ENCODE measurements around the gene ARHGAP19. TPM values are rescaled to one million over a fixed set of nuclear protein-coding genes. Genes with fewer than 3 reads are reported as not detected.
A peak's percentile ranks its signal among the peaks of the same experiment; 100 is the strongest.

Gene ARHGAP19
- total and polyA plus RNA-seq, 7 donors = 3.0 to 9.1 (median 6.0) TPM

DNA sequence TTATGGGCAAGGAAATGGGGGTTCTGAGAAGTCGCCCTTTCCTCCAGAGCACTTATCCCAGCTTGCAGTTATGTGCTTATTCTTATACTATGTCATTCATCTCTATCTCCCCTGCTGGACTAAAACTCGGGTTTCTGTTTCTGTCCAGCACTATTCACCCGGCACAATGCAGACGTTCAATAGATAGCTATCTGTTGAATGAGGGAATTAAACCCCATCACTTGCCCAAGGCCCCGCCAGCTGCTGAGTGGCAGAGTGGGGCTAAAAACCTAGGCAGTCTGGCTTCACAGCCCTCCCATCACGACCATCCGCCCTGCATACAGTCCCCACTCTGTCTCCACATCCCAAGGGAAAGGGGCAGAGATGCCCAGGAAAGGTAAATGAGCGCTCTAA, 112.1 kb downstream of the ARHGAP19 start:
- H3K27me3 ChIP-seq = peaks cover 8 to 53% (median 19%) of the 10 kb centered on the region in 3 donors
- no peak overlapping the region for H3K27ac ChIP-seq
- peaks cover 0 to 11% (median 5%) of the 10 kb centered on the region in 4 donors for H3K4me1 ChIP-seq
- TF ChIP-seq, protein P1, sequence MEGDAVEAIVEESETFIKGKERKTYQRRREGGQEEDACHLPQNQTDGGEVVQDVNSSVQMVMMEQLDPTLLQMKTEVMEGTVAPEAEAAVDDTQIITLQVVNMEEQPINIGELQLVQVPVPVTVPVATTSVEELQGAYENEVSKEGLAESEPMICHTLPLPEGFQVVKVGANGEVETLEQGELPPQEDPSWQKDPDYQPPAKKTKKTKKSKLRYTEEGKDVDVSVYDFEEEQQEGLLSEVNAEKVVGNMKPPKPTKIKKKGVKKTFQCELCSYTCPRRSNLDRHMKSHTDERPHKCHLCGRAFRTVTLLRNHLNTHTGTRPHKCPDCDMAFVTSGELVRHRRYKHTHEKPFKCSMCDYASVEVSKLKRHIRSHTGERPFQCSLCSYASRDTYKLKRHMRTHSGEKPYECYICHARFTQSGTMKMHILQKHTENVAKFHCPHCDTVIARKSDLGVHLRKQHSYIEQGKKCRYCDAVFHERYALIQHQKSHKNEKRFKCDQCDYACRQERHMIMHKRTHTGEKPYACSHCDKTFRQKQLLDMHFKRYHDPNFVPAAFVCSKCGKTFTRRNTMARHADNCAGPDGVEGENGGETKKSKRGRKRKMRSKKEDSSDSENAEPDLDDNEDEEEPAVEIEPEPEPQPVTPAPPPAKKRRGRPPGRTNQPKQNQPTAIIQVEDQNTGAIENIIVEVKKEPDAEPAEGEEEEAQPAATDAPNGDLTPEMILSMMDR (IDR thresholded peaks at IDR 0.05) = no peak
- TF ChIP-seq POLR2A (IDR thresholded peaks at IDR 0.05) = no peak
- TF ChIP-seq EP300 (IDR thresholded peaks at IDR 0.05) = no peak
- no peak for TF ChIP-seq POLR2AphosphoS5 (IDR thresholded peaks at IDR 0.05)
- no peak for DNase-seq
- intact Hi-C loops (cut with DNase I) = no loop called here
- no peak overlapping the region for H3K4me3 ChIP-seq
- H3K9me3 ChIP-seq = no peaks in the 10 kb centered on the region
- WGBS, 2 donors = 71 to 74% methylated on average over 8 of the region's 8 CpGs
- no peaks in the 10 kb centered on the region for H3K36me3 ChIP-seq

DNA sequence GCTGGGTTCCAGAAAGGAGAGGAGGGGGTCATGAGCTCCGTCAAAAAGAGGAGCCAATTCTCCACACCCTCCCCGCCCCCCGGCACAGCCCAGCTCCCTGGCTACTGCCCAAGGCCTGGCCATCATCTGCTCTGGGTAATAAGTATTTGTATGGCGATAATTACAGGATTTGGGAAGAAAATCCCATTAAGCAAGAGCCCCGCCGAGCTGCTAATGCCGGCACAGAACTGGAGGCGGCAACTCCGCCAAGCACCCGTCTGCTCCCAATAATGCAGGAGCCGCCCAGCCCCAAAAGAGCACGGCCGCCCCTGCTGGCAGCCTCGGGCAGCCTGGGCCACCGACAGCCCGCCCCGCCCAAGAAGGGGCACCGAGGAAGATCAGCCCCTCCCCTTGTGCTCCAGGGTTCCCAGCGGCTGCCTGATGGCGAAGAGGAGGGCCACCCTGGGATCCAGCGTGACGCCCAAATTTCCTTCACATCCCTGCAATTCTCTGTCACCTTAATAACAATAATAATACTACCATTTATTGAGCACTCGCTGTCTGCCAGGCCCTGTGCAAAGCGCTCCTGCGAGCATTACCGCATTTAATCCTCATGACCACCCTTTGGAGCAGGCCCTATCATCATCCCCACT, 112.6 kb downstream of the ARHGAP19 start:
- WGBS, 2 donors = 20 to 25% methylated on average over 26 of the region's 26 CpGs
- H3K27me3 ChIP-seq = peaks cover 2 to 48% (median 14%) of the 10 kb centered on the region in 3 donors
- no peak overlapping the region for H3K27ac ChIP-seq
- DNase-seq = no peak
- TF ChIP-seq EP300 (IDR thresholded peaks at IDR 0.05) (no peak), POLR2A (IDR thresholded peaks at IDR 0.05) (no peak), POLR2AphosphoS5 (IDR thresholded peaks at IDR 0.05) (no peak)
- TF ChIP-seq, protein P1 (IDR thresholded peaks at IDR 0.05) = no peak
- intact Hi-C loops (cut with DNase I) = no loop called here
- H3K4me1 ChIP-seq = peaks cover 0 to 7% (median 2%) of the 10 kb centered on the region in 4 donors
- H3K4me3 ChIP-seq = peak overlapping the region in 1 of 4 donors; percentile 10
- no peaks in the 10 kb centered on the region for H3K9me3 ChIP-seq
- H3K36me3 ChIP-seq = no peaks in the 10 kb centered on the region

DNA sequence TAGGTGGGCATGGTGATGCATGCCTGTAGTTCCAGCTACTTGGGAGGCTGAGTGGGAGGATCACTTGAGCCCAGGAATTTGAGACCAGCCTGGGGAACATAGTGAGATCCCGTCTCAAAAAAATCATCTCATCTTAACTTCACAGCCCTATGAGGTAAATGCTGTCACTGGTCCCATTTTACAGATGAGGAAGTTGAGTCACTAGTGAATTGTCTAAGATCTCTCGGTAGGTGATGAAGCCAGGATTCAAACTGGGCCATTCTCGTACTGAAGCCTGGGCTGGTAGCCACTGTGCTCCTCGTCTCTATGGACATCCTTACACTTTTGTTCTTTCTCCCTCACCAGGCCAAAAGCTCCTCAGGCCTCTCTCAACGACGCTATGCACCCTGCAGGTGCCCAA, 113.1 kb downstream of the ARHGAP19 start:
- 37 to 43% methylated on average over 6 of the region's 6 CpGs for WGBS, 2 donors
- peaks cover 0 to 7% (median 2%) of the 10 kb centered on the region in 4 donors for H3K4me1 ChIP-seq
- peak overlapping the region in 1 of 4 donors; percentile 10 for H3K4me3 ChIP-seq
- no peaks in the 10 kb centered on the region for H3K36me3 ChIP-seq
- TF ChIP-seq POLR2AphosphoS5 (IDR thresholded peaks at IDR 0.05) (no peak), POLR2A (IDR thresholded peaks at IDR 0.05) (no peak), EP300 (IDR thresholded peaks at IDR 0.05) (no peak)
- TF ChIP-seq, protein P1 (IDR thresholded peaks at IDR 0.05) = no peak
- peaks cover 0 to 43% (median 9%) of the 10 kb centered on the region in 3 donors for H3K27me3 ChIP-seq
- no peak overlapping the region for H3K27ac ChIP-seq
- no peak for DNase-seq
- no peaks in the 10 kb centered on the region for H3K9me3 ChIP-seq
- intact Hi-C loops (cut with DNase I) = no loop called here

DNA sequence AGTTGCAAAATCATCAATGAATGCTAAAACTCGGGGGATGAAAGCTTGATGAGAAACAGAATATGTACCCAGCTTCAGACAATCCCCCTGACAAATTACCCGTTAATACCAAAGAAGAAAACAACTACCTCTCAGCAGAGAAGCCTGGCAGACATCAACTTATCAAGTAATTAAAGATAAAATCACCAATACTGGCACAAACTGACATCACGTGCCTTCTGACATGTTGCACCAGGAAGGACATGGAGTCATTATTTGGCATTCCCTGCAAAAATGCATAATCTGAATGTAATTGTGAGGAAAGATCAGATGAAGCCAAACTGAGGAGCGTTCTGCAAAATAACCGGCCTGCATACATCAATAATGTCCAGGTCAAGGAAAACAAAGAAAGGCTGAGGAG, 114.4 kb downstream of the ARHGAP19 start:
- intact Hi-C loops (cut with DNase I) = no loop called here
- TF ChIP-seq EP300 (IDR thresholded peaks at IDR 0.05) (no peak), POLR2AphosphoS5 (IDR thresholded peaks at IDR 0.05) (no peak), POLR2A (IDR thresholded peaks at IDR 0.05) (no peak)
- TF ChIP-seq, protein P1 (IDR thresholded peaks at IDR 0.05) = no peak

More for the DNA sequence above, 114.4 kb downstream of the ARHGAP19 start:
- Histone ChIP-seq H3K4me1 (peaks cover 0 to 7% (median 2%) of the 10 kb centered on the region in 4 donors), H3K36me3 (no peaks in the 10 kb centered on the region), H3K4me3 (no peak overlapping the region), H3K27me3 (peaks cover 0 to 39% (median 9%) of the 10 kb centered on the region in 3 donors), H3K9me3 (no peaks in the 10 kb centered on the region), H3K27ac (no peak overlapping the region)
- DNase-seq = no peak
- WGBS, 2 donors = 71 to 79% methylated on average over 5 of the region's 5 CpGs

All from sigmoid colon (tissue), 7 donors.